Keratinocyte (primary cell): Measurements from ENCODE around the gene PLPP1. TPM values are rescaled to one million over a fixed set of nuclear protein-coding genes. Genes with fewer than 3 reads are reported as not detected.

Source experiments
- DNase-seq: peaks from one replicate; pipeline ENCODE4 v3.0.0-alpha.2; 2011; ENCODE audit warnings: low read depth, missing footprints, low spot score
- FAIRE-seq: peaks from 2 replicates; lab custom pipeline; 2011; peaks lifted over from hg19 to GRCh38; lab: Jason Lieb, UNC
- H2AFZ ChIP-seq: 2 replicates; pipeline ENCODE4 v1.6.0; 2012; ENCODE audit warnings: low read length, control low read depth, inconsistent platforms; ENCODE audit not compliant: control insufficient read depth
- H3K27ac ChIP-seq: 2 replicates; pipeline ENCODE4 v1.5.1; 2011; ENCODE audit warnings: low read length; ENCODE audit not compliant: control insufficient read depth, insufficient read depth
- H3K27me3 ChIP-seq: 3 replicates; pipeline ENCODE4 v1.6.0; 2011; ENCODE audit warnings: low read length; ENCODE audit not compliant: control insufficient read depth, insufficient read depth; ENCODE audit errors: extremely low read depth
- H3K36me3 ChIP-seq, 2 experiments: 2 replicates in 1 of 2; 3 replicates in 1 of 2; pipeline ENCODE4 v1.5.1; 2011; ENCODE audit warnings: low read length in 2 of 2, mild to moderate bottlenecking in 1 of 2; ENCODE audit not compliant: control insufficient read depth in 2 of 2, insufficient read depth in 2 of 2; ENCODE audit errors: extremely low read depth in 1 of 2
- H3K4me1 ChIP-seq: 3 replicates; pipeline ENCODE4 v1.5.1; 2011; ENCODE audit warnings: low read length; ENCODE audit not compliant: control insufficient read depth, insufficient read depth; ENCODE audit errors: extremely low read depth
- H3K4me2 ChIP-seq: 3 replicates; pipeline ENCODE4 v1.6.0; 2011; ENCODE audit warnings: low read depth, low read length; ENCODE audit not compliant: control insufficient read depth, insufficient read depth; ENCODE audit errors: extremely low read depth
- H3K4me3 ChIP-seq, 3 experiments: fragments of 200-600 bp in 1 of 3; sonication (generic) in 1 of 3; 2 replicates in 2 of 3; 3 replicates in 1 of 3; pipeline ENCODE4 v1.5.1; 2011 to 2016; ENCODE audit warnings: low read length in 3 of 3, mild to moderate bottlenecking in 3 of 3, control low read depth in 2 of 3, inconsistent platforms in 1 of 3, low read depth in 1 of 3, mixed read lengths in 1 of 3, mixed run types in 1 of 3, moderate library complexity in 1 of 3; ENCODE audit not compliant: control insufficient read depth in 2 of 3, insufficient read depth in 2 of 3; ENCODE audit errors: extremely low read depth in 1 of 3
- H3K79me2 ChIP-seq: 2 replicates; pipeline ENCODE4 v1.6.0; 2012; ENCODE audit warnings: low read length; ENCODE audit not compliant: control insufficient read depth, insufficient read depth
- H3K9ac ChIP-seq: 3 replicates; pipeline ENCODE4 v1.6.0; 2011; ENCODE audit warnings: low read length; ENCODE audit not compliant: control insufficient read depth, insufficient read depth; ENCODE audit errors: extremely low read depth
- H3K9me1 ChIP-seq: 3 replicates; pipeline ENCODE4 v1.6.0; 2011; ENCODE audit warnings: low read length; ENCODE audit not compliant: control insufficient read depth, insufficient read depth; ENCODE audit errors: extremely low read depth
- H3K9me3 ChIP-seq: 2 replicates; pipeline ENCODE4 v1.5.1; 2012; ENCODE audit warnings: low read depth, low read length; ENCODE audit not compliant: control insufficient read depth
- H4K20me1 ChIP-seq: 3 replicates; pipeline ENCODE4 v1.6.0; 2011; ENCODE audit warnings: low read length; ENCODE audit not compliant: control insufficient read depth, insufficient read depth; ENCODE audit errors: extremely low read depth
- EZH2 ChIP-seq: IDR thresholded peaks from one replicate; pipeline ENCODE4 v1.6.1; 2012; ENCODE audit warnings: inconsistent platforms, mild to moderate bottlenecking, low read length, moderate library complexity
- dilution Hi-C: fragments of 300-500 bp; cut with MboI; formaldehyde crosslinking; loops from one replicate; pipeline ENCODE4 v1.7.0; 2020; ENCODE audit warnings: low sequenced_read_pairs; ENCODE audit not compliant: extremely low pct_ligation_motif_present
- polyA plus RNA-seq, 5 experiments: library from polyadenylated mRNA; depleted of rRNA in 3 of 5; stranded (reverse) in 3 of 5; stranded (forward) in 1 of 5; unstranded in 1 of 5; fragments of >200 nt; gene quantifications; 1 replicate in 1 of 5; 2 replicates in 3 of 5; 3 replicates in 1 of 5; pipeline versions ENCODE4 v1.2.1 to v1.2.3, GENCODE V29; 2011 to 2012; ENCODE audit warnings: missing spikeins in 2 of 5, low read depth in 1 of 5, low replicate concordance in 1 of 5
- TF ChIP-seq, protein P1 (sequence below), 3 experiments: IDR thresholded peaks in 1 of 3; conservative IDR thresholded peaks in 1 of 3; optimal IDR thresholded peaks in 1 of 3; 2 replicates in 2 of 3; 3 replicates in 1 of 3; pipeline versions ENCODE3 to v1.5.1; 2011; ENCODE audit warnings: low read length in 3 of 3, mild to moderate bottlenecking in 3 of 3, moderate library complexity in 2 of 3, control low read depth in 1 of 3, inconsistent platforms in 1 of 3; ENCODE audit not compliant: insufficient read depth in 2 of 3; ENCODE audit errors: extremely low read depth in 1 of 3

The PLPP1 gene
- polyA plus RNA-seq, 1 donor (not counting 4 experiments of a cell fraction or from before 2014, with no cell fraction given) = 13.2 TPM

DNA sequence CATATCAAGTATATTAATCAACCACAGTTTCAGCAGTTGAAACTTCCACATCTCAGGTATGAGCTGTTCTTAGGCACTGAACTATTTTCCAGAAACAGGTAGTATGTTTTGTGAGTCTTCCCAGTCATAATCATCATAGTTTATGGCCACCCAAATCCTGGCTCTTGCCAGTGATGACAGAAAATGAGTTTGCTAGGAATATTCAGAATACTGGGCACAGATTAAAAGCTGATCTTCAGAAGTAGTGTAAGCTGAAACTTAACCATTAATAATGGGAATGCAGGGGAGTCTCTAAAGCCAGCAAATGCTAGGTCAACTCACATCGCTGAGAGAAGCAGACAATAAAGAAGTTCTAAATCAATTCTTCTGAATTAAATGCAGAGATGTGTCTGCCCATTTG, 64.5 kb downstream of the PLPP1 start:
- H3K9me3 ChIP-seq = no peaks in the 10 kb centered on the region
- H3K27me3 ChIP-seq = no peaks in the 10 kb centered on the region
- no peaks in the 10 kb centered on the region for H3K36me3 ChIP-seq
- DNase-seq = no peak
- FAIRE-seq = no peak
- H3K4me3 ChIP-seq = no peak overlapping the region
- H3K79me2 ChIP-seq = no peaks in the 10 kb centered on the region
- H3K27ac ChIP-seq = no peak overlapping the region
- no peak overlapping the region for H2AFZ ChIP-seq
- H4K20me1 ChIP-seq = no peaks in the 10 kb centered on the region
- H3K4me1 ChIP-seq = no peaks in the 10 kb centered on the region
- TF ChIP-seq, protein P1, sequence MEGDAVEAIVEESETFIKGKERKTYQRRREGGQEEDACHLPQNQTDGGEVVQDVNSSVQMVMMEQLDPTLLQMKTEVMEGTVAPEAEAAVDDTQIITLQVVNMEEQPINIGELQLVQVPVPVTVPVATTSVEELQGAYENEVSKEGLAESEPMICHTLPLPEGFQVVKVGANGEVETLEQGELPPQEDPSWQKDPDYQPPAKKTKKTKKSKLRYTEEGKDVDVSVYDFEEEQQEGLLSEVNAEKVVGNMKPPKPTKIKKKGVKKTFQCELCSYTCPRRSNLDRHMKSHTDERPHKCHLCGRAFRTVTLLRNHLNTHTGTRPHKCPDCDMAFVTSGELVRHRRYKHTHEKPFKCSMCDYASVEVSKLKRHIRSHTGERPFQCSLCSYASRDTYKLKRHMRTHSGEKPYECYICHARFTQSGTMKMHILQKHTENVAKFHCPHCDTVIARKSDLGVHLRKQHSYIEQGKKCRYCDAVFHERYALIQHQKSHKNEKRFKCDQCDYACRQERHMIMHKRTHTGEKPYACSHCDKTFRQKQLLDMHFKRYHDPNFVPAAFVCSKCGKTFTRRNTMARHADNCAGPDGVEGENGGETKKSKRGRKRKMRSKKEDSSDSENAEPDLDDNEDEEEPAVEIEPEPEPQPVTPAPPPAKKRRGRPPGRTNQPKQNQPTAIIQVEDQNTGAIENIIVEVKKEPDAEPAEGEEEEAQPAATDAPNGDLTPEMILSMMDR (optimal IDR thresholded peaks at IDR 0.05 in 1 of 3, IDR thresholded peaks at IDR 0.05 in 1 of 3, conservative IDR thresholded peaks at IDR 0.05 in 1 of 3; ENCODE audit: extremely low read depth in 1 of 3, insufficient read depth in 2 of 3, low read length in 3 of 3) = no peak
- no peak for TF ChIP-seq EZH2
- dilution Hi-C loops = no loop called here
- H3K9ac ChIP-seq = no peak overlapping the region
- H3K4me2 ChIP-seq = no peak overlapping the region
- H3K9me1 ChIP-seq = no peaks in the 10 kb centered on the region

DNA sequence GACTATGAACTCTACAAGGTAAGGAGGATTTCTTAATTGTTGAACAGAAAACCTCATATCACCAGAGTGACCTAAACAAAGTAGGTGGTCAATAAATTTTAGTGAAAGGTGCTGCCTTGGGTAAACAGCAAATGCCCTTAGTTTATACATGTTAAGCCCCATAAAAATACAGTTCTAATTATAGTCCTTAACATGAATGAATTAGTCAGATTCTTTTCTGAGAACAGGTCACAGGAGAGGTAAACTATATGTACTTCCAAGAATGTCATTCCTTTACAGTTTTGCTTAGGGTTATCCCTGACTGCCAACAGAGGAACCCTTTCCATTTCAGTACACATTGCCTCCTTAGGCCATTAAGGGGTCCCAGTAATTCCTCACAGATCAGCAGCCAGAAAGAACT, 64.9 kb downstream of the PLPP1 start:
- Histone ChIP-seq H3K9me1 (no peaks in the 10 kb centered on the region), H4K20me1 (no peaks in the 10 kb centered on the region), H3K79me2 (no peaks in the 10 kb centered on the region), H3K4me3 (no peak overlapping the region), H3K4me1 (no peaks in the 10 kb centered on the region), H3K27me3 (no peaks in the 10 kb centered on the region), H3K36me3 (no peaks in the 10 kb centered on the region), H3K27ac (no peak overlapping the region), H3K4me2 (no peak overlapping the region), H3K9me3 (no peaks in the 10 kb centered on the region), H2AFZ (no peak overlapping the region), H3K9ac (no peak overlapping the region)
- TF ChIP-seq, protein P1 (optimal IDR thresholded peaks at IDR 0.05 in 1 of 3, IDR thresholded peaks at IDR 0.05 in 1 of 3, conservative IDR thresholded peaks at IDR 0.05 in 1 of 3; ENCODE audit: extremely low read depth in 1 of 3, insufficient read depth in 2 of 3, low read length in 3 of 3) = no peak
- no peak for TF ChIP-seq EZH2
- no peak for DNase-seq
- no peak for FAIRE-seq
- dilution Hi-C loops = no loop called here
